ENCODE data around the gene DYSF. TPM values are rescaled to one million over a fixed set of nuclear protein-coding genes. Genes with fewer than 3 reads are reported as not detected.

The DYSF gene
- polyA plus RNA-seq, 4 donors: 9.9 to 18.5 (median 17.1) TPM

- DNase-seq (ENCODE audit: low read depth in 4 of 4, low spot score in 3 of 4): no peak
Observed at GRCh38 chr2:71609958-71610357, 156.6 kb downstream of the DYSF start.

- no peak for DNase-seq (ENCODE audit: low read depth in 4 of 4, low spot score in 3 of 4)
Observed at GRCh38 chr2:71610671-71611070, 157.3 kb downstream of the DYSF start.

GRCh38 chr2:71611247-71611646 is 157.9 kb downstream of the DYSF start:
- no peak for DNase-seq (ENCODE audit: low read depth in 4 of 4, low spot score in 3 of 4)

DNA sequence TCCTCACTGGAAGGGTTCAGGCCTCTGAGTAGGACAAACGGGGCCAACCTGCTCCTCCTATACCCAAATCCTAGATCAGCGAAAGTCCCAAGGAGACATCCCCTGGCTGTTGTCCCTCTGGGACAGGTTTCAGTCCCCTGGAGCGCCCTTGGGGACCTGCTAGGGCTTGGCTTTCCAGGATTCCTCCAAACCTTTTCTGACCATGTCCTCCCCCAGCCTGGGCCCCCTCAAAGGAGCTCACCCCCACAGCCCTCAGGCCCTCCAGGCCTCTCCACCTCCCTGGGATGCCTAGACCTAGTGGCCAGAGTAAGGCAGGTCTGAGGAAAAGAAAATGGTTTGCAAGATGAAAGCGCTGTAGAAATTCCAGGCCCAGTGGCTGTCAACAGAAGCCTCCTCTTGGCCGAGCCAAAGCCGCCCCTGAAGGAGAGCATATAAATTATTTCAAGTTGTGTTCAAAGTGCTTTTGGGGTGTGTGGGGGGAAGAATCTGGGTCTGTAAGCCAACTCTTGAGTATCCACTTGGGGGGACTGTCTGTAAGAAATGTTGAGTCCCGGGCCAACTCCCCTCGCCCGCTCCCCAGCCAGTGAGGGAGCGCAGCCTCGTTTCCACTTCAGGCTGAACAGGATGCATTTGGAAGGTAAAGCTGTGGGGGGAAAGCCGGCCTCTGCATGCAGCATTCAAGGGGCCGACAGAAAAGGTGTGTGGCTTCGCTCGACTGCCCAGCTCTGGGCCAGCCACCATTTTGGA is 158.6 kb downstream of the DYSF start:
- DNase-seq (ENCODE audit: low read depth in 4 of 4, low spot score in 3 of 4): no peak

DNA sequence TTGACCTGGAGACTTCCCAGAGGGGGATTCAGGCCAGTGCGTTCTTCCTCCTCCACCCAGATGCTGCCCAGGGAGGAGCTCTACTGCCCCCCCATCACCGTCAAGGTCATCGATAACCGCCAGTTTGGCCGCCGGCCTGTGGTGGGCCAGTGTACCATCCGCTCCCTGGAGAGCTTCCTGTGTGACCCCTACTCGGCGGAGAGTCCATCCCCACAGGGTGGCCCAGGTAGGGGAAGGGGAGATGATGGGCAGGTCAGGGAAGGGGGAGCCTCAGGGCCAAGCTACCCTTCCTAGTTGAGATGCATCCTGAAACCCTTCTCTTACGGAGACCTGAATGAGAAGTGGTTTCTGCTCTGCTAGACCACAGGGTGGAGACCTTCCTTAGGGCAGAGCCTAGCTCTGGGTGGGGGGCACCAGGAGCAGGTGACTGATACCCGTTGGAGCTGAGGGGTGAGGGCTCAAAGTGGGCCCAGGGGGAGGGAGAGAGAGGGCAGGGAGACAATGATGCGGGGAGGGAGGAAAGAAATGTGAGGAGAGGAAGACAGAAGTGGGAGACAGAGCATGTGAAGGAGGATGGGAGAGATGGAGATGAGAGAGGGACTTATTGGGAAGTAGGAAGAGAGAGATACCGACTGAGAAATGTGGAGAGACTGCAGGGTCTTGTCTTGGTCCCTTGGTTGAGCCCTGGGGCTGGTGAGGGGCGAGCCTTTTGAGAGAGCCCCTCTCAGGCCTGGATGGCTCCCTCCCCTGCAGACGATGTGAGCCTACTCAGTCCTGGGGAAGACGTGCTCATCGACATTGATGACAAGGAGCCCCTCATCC is 159.4 kb downstream of the DYSF start:
- no peak for DNase-seq (ENCODE audit: low read depth in 4 of 4, low spot score in 3 of 4)

DNA sequence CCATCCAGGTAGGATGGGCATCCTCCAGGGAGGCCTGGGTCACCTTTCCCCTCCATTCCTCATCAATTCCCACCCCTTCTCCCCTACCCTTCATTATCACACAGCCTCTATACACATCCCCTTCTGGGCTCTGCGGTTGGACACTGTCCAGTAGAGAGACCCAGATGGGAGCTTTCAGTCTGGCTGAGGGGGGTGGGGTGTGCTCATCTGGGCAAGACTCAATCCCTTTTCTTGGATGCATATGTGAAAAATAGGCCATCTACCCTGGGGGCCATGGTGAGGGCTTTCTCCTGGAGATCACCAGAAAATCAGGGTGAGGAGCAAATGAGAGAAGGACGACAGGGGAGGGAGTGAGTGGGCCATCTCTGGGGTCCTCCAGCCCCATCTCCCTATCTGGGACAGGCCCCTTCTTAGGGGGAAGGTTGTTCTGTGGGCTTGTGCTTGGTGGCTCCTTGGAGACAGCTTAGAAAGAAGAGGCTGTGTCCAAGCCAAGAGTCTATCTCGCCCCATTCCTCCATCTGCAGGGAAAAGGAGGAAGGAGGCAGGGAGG is 160.1 kb downstream of the DYSF start:
- no peak for DNase-seq (ENCODE audit: low read depth in 4 of 4, low spot score in 3 of 4)

DNA sequence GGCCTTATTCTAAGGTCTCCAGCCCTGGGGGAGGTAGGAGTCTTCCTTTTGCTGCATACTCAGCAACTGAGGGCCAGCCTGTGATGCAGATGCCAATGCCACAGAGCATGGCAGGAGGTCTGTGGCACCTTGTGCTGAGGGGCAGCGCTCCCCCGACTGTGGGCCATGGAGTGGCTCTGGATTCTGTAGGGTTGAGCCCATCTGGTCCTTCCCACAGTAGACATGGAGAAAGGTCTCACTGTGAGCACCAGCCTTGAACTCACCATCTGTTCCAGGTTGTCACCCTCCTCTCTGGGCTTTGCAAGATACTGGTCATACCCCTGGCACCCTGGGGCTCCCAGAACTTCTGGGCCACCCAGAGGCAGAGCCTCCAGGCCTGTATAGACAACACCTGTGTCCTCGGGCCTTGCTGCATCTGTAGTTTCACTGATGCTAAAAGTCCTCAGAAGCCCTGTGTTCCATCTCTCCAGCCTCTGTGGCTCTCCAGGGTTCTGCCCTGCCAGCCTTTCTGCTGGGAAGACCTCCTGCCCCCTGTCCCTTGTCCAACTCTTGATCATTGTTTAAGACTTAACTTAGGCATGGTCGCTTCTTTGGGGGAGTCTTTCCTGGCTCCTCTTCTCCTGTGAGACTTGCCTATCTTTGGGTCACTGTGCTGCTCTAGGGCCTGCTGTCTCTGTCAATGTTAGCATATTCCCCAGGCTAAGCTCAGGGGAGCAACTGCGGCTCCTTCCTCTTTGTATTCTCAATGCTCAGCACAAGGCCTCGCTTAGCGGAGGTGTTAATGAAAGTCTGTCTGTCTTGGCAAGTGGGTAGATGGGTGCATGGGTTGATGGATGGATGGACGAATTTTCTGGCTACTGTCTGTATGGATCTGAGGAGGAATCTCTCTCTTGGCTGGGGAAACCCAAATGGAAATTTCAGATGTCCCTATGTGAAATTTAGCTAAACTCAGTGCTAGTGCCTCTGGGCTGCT is 160.9 kb downstream of the DYSF start:
- DNase-seq (ENCODE audit: low read depth in 4 of 4, low spot score in 3 of 4): no peak

GRCh38 chr2:71614976-71615766 is 161.8 kb downstream of the DYSF start:
- DNase-seq (ENCODE audit: low read depth in 4 of 4, low spot score in 3 of 4): no peak

DNA sequence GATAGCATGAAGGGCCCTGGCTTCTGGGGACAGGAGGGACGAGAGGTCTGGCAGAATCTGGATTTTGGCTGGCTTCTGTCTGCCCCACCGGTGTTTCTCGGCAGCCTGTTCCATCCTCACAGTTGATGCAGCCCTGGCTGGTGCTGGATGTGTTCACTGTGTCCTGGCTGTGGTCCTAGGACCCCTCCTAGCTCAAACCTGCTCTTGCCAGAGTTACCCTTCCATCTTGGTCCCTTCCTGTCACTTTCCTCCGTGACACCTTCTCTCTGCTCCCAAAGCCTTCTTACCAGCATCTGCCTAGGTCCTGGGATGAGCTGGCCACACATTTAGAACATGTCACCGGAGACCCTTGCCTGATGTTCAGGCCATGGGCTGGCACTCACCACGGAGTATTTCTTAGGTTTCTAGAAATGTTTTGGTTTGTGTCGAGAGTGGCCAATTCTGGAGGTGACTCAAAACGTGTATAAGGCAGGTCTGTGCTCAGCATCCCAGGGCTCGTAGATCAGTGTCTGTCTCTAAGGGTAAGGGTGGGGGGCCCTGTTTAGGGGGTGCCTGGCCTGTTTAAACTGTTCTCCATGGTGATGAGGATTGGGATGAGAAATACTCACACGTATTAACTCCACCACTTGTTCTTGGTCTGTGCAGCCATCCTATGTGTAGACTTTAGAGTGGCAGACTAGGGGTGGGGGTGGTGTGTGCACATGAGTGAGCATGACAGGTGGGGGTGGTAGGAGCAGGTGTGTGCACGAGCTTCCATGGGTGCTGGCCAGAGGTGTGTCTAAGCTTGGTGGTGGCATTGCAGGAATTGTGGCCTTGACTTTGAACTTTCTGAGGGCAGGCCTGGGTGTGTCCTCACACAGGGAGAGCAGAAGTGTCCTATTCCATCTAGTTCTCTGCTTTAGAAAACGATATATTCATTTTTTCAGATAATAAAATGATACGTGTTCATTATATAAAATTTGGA is 162.7 kb downstream of the DYSF start:
- no peak for DNase-seq (ENCODE audit: low read depth in 4 of 4, low spot score in 3 of 4)

GRCh38 chr2:71617266-71617665 is 163.9 kb downstream of the DYSF start:
- no peak for DNase-seq (ENCODE audit: low read depth in 4 of 4, low spot score in 3 of 4)

GRCh38 chr2:71618327-71619113 is 165.2 kb downstream of the DYSF start:
- no peak for DNase-seq (ENCODE audit: low read depth in 4 of 4, low spot score in 3 of 4)

DNA sequence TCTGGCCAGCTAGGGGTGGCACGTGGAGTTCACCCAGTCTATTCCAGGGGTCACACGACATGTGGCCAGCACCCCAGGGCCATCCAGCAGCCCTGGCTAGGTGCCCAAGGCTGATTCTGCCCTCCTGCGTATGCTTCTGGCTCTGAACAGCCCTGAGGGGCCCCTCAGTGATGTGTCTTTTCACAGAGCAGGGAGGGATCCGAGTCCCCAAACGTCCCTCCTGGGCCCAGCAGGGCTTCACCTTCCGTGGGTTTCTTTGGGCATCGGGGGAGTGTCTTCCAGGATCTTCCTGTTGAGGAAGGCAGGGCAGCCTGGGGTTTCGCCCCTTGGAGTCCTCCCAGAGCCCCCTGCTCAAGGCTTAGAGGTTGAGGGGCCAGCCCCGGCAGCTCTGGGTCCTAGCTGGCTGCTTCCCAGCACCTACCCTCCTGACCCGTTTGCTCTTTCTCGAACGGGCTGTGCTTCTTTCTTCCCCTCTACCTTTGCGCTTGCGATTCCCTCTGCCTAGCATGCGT is 165.9 kb downstream of the DYSF start:
- DNase-seq (ENCODE audit: low read depth in 4 of 4, low spot score in 3 of 4): no peak

GRCh38 chr2:71620116-71620515 is 166.8 kb downstream of the DYSF start:
- DNase-seq (ENCODE audit: low read depth in 4 of 4, low spot score in 3 of 4): no peak

DNA sequence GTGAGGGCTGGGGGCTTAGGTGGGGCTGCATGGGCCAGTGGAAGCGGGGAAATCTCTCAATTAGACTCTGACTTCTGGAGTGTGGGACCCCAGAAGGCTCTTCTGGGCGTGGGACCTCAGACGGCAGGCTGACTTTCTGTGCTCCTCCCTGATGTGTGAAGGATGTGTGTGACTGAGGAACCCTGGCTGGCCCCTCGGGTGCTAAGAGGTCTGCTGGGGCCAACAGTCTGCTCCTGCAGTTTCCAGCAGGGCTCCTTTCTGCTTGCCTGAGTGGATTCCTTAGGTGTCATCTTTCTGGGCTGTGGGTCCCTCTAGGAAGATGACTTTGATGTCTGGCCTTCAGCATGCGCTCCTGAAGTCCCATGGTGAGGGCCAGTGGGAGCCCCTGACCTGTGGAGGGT is 167.5 kb downstream of the DYSF start:
- DNase-seq (ENCODE audit: low read depth in 4 of 4, low spot score in 3 of 4): no peak

- no peak for DNase-seq (ENCODE audit: low read depth in 4 of 4, low spot score in 3 of 4)
Observed at GRCh38 chr2:71629273-71629672, 175.9 kb downstream of the DYSF start.

- DNase-seq (ENCODE audit: low read depth in 4 of 4, low spot score in 3 of 4): no peak
Observed at GRCh38 chr2:71629771-71630453, 176.6 kb downstream of the DYSF start.
